ENCODE measurements around the gene TXNL4B.

- TF ChIP-seq CTCF (IDR thresholded peaks at IDR 0.05) (no peak), POLR2A (IDR thresholded peaks at IDR 0.05; ENCODE audit: low read depth) (no peak), POLR2AphosphoS5 (IDR thresholded peaks at IDR 0.05) (no peak)
Observed at GRCh38 chr16:72049110-72049509, 44.3 kb downstream of the TXNL4B start.
